Panc1 (cell line): ENCODE measurements around the gene KCND3. TPM values are rescaled to one million over a fixed set of nuclear protein-coding genes. Genes with fewer than 3 reads are reported as not detected.

Source experiments
- ATAC-seq: fragments of 200-7000 bp; cut with Tn5 transposase; 2 replicates; pipeline ENCODE4 v1.9.1; 2020; ENCODE audit warnings: mild to moderate bottlenecking, moderate library complexity
- BruUV-seq: library from RNA; stranded (reverse); fragments of 400-500 nt; replicated peaks from 2 replicates; lab custom pipeline; 2021; lab: Mats Ljungman, UMichigan
- CTCF ChIA-PET: fragments of 300-600 bp; sonication (Branson Sonifier 250); formaldehyde crosslinking; loops from one replicate; lab custom pipeline; 2022; ENCODE audit warnings: antibody characterized with exemption; lab: Charles Lee
- POLR2A ChIA-PET: fragments of 300-600 bp; sonication (Branson Sonifier 250); formaldehyde crosslinking; loops from one replicate; lab custom pipeline; 2022; ENCODE audit warnings: antibody characterized with exemption; lab: Charles Lee
- DNase-seq: peaks from one replicate; pipeline ENCODE4 v3.0.0-alpha.2; 2010; ENCODE audit warnings: low read depth, low spot score
- H3K27ac ChIP-seq: 2 replicates; pipeline ENCODE4 v1.5.1; 2011; ENCODE audit warnings: mild to moderate bottlenecking, low read length, inconsistent platforms
- H3K27me3 ChIP-seq: fragments of 200-500 bp; sonication (Bioruptor generic); 2 replicates; pipeline ENCODE4 v1.6.0; 2014; ENCODE audit warnings: low read length, inconsistent platforms; ENCODE audit not compliant: control insufficient read depth, insufficient read depth
- H3K36me3 ChIP-seq: fragments of 200-500 bp; sonication (Bioruptor generic); 2 replicates; pipeline ENCODE4 v1.5.1; 2014; ENCODE audit warnings: inconsistent platforms, mild to moderate bottlenecking, low read length, moderate library complexity; ENCODE audit not compliant: control insufficient read depth, insufficient read depth
- H3K4me1 ChIP-seq: 2 replicates; pipeline ENCODE4 v1.5.1; 2011; ENCODE audit warnings: inconsistent platforms, mild to moderate bottlenecking, low read length, moderate library complexity; ENCODE audit not compliant: control insufficient read depth, insufficient read depth
- H3K4me3 ChIP-seq, 2 experiments: 2 replicates each; pipeline ENCODE4 v1.5.1; 2011 to 2012; ENCODE audit warnings: low read depth in 2 of 2, low read length in 2 of 2, mild to moderate bottlenecking in 2 of 2, inconsistent platforms in 1 of 2, moderate library complexity in 1 of 2
- H3K9me3 ChIP-seq: fragments of 200-500 bp; sonication (Bioruptor generic); 2 replicates; pipeline ENCODE4 v1.5.1; 2014; ENCODE audit warnings: low read depth, mild to moderate bottlenecking, inconsistent platforms, low read length, moderate library complexity; ENCODE audit not compliant: control insufficient read depth, insufficient read depth
- CTCF ChIP-seq: fragments of 450-650 bp; IDR thresholded peaks from 2 replicates; pipeline ENCODE4 v1.5.1; 2017; ENCODE audit warnings: mild to moderate bottlenecking
- POLR2AphosphoS5 ChIP-seq: IDR thresholded peaks from 2 replicates; pipeline ENCODE4 v1.6.1; 2012; ENCODE audit warnings: mild to moderate bottlenecking, low read depth, low read length, moderate library complexity
- SIN3A ChIP-seq: IDR thresholded peaks from 2 replicates; pipeline ENCODE4 v1.6.1; 2012; ENCODE audit warnings: low read depth, mild to moderate bottlenecking, low read length, moderate library complexity, borderline replicate concordance; ENCODE audit not compliant: insufficient read depth
- TCF7L2 ChIP-seq: IDR thresholded peaks from 2 replicates; pipeline ENCODE4 v1.6.1; 2011; ENCODE audit warnings: mild to moderate bottlenecking, low read depth, low read length, inconsistent platforms
- in situ Hi-C: cut with HindIII; loops from 2 replicates; pipeline ENCODE4 v1.10.0; 2016; ENCODE audit warnings: low sequenced_read_pairs, low pct_unique_long_range_greater_than_20kb
- intact Hi-C: fragments of 100-400 bp; cut with micrococcal nuclease; formaldehyde crosslinking; loops from one replicate; pipeline ENCODE4 v1.10.0; 2022; ENCODE audit not compliant: unreplicated experiment
- total RNA-seq: library from RNA; stranded (reverse); gene quantifications from one replicate; pipeline ENCODE4 v1.2.1, GENCODE V29; 2021; ENCODE audit not compliant: unreplicated experiment
- TF ChIP-seq, protein P1 (sequence below), 2 experiments: IDR thresholded peaks; 2 replicates each; pipeline ENCODE4 v1.6.1; 2011 to 2012; ENCODE audit warnings: low read depth in 2 of 2, control low read depth in 1 of 2, low read length in 1 of 2, mild to moderate bottlenecking in 1 of 2, moderate library complexity in 1 of 2; ENCODE audit not compliant: insufficient read depth in 1 of 2

The KCND3 gene
- total RNA-seq, 1 experiment from 2014 or later, result not detected

DNA sequence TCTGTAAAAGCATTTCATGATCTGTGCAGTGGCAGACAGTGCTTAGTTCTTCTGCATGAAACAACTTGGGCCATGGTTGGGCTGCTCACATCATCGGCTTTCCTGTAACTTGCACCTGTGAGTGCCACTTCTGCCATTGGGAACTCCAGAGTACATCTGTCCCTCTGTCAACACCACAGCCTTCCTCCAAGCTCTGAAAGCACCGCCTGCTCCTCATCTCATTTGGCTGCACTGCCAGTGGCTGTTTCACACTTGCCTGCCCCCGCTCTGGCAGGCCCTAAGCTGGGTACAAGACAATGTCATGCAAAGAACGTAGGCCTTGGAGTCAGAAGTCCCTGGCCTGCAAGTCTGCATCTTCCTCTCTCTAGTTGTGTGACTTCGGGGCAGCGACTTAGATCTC lies 187.4 kb downstream of the KCND3 start:
- CTCF ChIA-PET, result no interaction called here
- in situ Hi-C loops, result no loop called here
- no peak for TF ChIP-seq SIN3A
- TF ChIP-seq, protein P1, sequence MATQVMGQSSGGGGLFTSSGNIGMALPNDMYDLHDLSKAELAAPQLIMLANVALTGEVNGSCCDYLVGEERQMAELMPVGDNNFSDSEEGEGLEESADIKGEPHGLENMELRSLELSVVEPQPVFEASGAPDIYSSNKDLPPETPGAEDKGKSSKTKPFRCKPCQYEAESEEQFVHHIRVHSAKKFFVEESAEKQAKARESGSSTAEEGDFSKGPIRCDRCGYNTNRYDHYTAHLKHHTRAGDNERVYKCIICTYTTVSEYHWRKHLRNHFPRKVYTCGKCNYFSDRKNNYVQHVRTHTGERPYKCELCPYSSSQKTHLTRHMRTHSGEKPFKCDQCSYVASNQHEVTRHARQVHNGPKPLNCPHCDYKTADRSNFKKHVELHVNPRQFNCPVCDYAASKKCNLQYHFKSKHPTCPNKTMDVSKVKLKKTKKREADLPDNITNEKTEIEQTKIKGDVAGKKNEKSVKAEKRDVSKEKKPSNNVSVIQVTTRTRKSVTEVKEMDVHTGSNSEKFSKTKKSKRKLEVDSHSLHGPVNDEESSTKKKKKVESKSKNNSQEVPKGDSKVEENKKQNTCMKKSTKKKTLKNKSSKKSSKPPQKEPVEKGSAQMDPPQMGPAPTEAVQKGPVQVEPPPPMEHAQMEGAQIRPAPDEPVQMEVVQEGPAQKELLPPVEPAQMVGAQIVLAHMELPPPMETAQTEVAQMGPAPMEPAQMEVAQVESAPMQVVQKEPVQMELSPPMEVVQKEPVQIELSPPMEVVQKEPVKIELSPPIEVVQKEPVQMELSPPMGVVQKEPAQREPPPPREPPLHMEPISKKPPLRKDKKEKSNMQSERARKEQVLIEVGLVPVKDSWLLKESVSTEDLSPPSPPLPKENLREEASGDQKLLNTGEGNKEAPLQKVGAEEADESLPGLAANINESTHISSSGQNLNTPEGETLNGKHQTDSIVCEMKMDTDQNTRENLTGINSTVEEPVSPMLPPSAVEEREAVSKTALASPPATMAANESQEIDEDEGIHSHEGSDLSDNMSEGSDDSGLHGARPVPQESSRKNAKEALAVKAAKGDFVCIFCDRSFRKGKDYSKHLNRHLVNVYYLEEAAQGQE (IDR thresholded peaks at IDR 0.05; ENCODE audit: insufficient read depth in 1 of 2, low read depth in 2 of 2, low read length in 1 of 2), result no peak
- TF ChIP-seq TCF7L2, result no peak
- TF ChIP-seq CTCF, result no peak
- TF ChIP-seq POLR2AphosphoS5, result no peak

DNA sequence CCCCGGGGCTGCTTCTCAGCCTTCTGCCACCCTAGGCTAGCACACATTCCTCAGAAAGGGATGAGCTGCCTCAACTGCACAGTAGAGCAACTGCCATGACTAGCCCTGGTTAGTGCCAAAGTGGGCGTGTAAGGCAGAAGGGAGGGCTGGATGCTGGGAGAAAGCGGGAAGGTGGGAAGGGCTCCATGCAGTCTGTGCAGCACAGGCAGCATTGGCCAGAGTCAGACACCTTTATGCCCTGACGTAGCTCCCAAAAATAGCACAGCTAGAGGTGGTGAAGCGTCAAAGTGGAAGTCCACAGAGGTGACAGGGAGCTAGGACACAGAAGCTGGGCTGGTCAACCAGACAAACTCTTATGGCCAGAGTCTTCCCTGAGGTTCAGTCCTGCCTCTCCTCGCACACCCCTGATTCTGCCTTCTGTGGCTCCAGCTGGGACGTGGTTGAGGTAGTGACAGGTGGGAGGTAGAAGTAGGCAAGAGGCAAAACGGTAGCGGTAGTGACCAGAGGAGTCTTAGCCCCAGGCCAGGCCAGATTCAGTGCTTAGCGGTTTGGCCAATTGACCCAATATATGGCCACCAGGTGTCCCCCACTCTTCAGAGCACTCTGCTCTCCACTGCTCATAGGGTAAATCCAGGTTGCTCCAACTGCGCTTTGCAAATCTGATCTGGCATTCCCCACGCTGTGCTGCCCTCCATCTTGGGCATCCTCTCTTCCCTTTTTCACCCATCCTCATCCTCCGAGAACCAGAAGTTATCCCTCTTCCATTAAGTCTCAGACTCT lies 188.2 kb downstream of the KCND3 start:
- 0 out of 2 replicates have a peak, but pooled peaks have one; percentile 65 for ATAC-seq
- CTCF ChIA-PET, result no interaction called here

More for the DNA sequence above, 187.4 kb downstream of the KCND3 start:
- POLR2A ChIA-PET, result no interaction called here
- no peak overlapping the region for H3K27ac ChIP-seq
- H3K27me3 ChIP-seq, result no peaks in the 10 kb centered on the region
- no peaks in the 10 kb centered on the region for H3K36me3 ChIP-seq
- no peaks in the 10 kb centered on the region for H3K9me3 ChIP-seq
- ATAC-seq (no peak), DNase-seq (no peak)
- intact Hi-C loops, result no loop called here
- no TSS peak for BruUV-seq
- no peaks in the 10 kb centered on the region for H3K4me1 ChIP-seq
- H3K4me3 ChIP-seq, result no peak overlapping the region

More for the DNA sequence above, 188.2 kb downstream of the KCND3 start:
- in situ Hi-C loops, result no loop called here
- no peak for TF ChIP-seq SIN3A
- no peak for TF ChIP-seq TCF7L2
- TF ChIP-seq, protein P1 (IDR thresholded peaks at IDR 0.05; ENCODE audit: insufficient read depth in 1 of 2, low read depth in 2 of 2, low read length in 1 of 2), result no peak
- no peak for TF ChIP-seq CTCF
- TF ChIP-seq POLR2AphosphoS5, result no peak
- no peaks in the 10 kb centered on the region for H3K4me1 ChIP-seq
- POLR2A ChIA-PET, result interaction anchor here (0.6 kb wide), 1 partner anchor 998 kb away, joined by 6 read pairs; no protein-coding TSS in a partner anchor
- no peak for DNase-seq
- intact Hi-C loops, result no loop called here
- BruUV-seq, result no TSS peak
- no peaks in the 10 kb centered on the region for H3K36me3 ChIP-seq
- H3K4me3 ChIP-seq, result no peak overlapping the region
- H3K27ac ChIP-seq, result no peak overlapping the region
- no peaks in the 10 kb centered on the region for H3K9me3 ChIP-seq
- no peaks in the 10 kb centered on the region for H3K27me3 ChIP-seq
